AG10803 (cell line): ENCODE measurements around the gene TANGO2.
A peak's percentile ranks its signal among the peaks of the same experiment; 100 is the strongest.

Source experiments
- DNase-seq: peaks from one replicate; pipeline ENCODE4 v3.0.0; 2010; ENCODE audit warnings: low read depth
- H3K4me3 ChIP-seq: 2 replicates; pipeline ENCODE4 v1.5.1; 2011; ENCODE audit warnings: mild to moderate bottlenecking, low read length, control low read depth
- TF ChIP-seq, protein P1 (sequence below): conservative IDR thresholded peaks from 2 replicates; pipeline ENCODE4 v1.5.1; 2011; ENCODE audit warnings: mild to moderate bottlenecking, low read length, control low read depth, inconsistent platforms

The TANGO2 gene

DNA sequence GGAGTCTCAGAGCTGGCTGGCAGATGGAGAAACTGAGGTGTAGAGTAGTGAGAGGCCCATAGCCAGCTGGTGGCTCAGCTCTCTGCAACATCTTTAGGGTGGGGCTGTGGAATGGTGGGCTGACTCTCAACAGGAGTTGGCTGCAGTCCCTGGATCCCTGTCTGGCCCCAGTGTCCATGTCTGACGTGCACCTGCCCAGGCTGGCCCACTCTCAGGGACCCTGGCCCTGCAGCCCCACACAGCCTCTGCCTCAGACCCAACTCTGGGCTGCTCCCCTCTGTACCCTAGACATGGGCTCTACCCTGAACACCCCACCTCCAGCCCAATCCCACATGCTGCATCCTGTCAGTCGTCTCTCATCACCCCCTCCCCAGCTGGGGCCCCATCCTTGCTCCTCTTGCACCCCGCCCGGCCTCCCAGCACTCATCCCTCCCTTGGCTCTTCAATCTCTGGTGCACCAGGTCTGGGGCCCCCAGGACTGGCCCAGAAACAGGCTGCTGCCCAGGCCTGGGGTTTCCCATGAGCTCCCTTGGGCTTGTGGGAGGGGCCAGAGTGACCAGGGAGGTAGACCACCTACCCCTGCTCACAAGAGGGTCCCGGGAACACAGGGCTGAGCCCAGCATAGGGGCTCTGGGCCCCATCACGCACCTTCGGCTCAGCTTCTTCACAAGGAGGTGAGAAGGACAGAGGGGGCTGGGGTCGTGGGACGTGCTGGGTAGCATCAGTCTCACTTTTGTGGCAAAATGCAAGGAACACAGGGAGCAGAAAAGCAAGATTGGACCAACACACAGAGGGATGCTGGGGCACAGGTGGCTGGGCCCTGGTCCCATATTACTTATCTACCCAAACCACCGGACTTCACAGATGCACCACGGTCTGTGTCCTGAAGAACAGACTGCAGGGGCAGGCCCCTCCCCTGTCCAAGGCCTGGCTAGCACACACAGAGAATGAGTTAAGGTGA lies 35.8 kb upstream of the TANGO2 start:
- TF ChIP-seq, protein P1, sequence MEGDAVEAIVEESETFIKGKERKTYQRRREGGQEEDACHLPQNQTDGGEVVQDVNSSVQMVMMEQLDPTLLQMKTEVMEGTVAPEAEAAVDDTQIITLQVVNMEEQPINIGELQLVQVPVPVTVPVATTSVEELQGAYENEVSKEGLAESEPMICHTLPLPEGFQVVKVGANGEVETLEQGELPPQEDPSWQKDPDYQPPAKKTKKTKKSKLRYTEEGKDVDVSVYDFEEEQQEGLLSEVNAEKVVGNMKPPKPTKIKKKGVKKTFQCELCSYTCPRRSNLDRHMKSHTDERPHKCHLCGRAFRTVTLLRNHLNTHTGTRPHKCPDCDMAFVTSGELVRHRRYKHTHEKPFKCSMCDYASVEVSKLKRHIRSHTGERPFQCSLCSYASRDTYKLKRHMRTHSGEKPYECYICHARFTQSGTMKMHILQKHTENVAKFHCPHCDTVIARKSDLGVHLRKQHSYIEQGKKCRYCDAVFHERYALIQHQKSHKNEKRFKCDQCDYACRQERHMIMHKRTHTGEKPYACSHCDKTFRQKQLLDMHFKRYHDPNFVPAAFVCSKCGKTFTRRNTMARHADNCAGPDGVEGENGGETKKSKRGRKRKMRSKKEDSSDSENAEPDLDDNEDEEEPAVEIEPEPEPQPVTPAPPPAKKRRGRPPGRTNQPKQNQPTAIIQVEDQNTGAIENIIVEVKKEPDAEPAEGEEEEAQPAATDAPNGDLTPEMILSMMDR: no peak
- H3K4me3 ChIP-seq: no peak overlapping the region
- no peak for DNase-seq

DNA sequence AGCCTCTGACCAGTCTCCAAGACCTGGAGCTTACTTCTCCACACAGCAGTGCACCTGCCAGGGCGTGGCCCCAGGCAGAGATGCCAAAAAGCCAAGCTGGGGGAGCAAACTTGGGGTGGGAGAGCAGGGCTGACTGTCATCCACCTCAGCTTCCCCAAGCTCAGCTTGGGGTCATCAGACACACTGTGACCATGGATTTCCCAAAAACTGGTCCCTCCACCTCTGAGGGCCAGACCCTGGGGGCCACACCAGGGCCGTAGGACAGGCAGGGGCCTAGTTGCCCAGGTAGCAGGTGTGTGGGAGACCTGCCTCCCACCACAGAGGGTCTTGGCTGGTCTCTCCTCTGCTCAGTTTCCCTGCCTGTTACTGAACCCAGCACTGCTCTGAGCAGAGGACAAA lies 34.9 kb upstream of the TANGO2 start:
- TF ChIP-seq, protein P1: no peak
- no peak for DNase-seq
- peak overlapping the region; percentile 66 for H3K4me3 ChIP-seq

GRCh38 chr22:19986410-19987341 lies 34.2 kb upstream of the TANGO2 start:
- peak; percentile 61 for DNase-seq
- H3K4me3 ChIP-seq: peak overlapping the region; percentile 66
- TF ChIP-seq, protein P1: no peak

- no peak for DNase-seq
- H3K4me3 ChIP-seq: no peak overlapping the region
- TF ChIP-seq, protein P1: no peak
These were observed 33.3 kb upstream of the TANGO2 start for GRCh38 chr22:19987394-19988306.

DNA sequence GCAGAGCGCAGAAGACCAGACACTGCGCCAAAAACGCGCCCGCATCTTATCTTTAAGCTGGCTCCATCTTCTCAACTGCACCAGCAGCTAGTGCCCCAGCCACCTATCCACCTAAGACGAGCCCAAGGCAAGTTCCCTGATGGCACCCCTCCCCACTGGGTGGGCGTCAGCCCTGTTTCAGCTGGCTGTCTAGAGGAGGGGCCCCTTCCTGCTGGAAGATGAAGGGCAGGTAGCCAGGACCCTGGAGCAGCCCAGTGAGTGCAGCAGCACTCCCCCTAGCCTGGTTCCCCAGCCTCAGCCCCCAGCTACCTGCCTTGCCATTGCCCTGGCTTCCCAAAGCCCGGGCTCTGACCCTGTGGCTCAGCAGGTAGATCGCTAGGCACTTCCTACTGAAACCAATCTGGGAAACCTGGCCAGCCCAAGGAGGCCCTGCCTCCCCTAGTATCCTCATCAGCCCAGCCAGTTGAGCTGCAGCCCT lies 32.5 kb upstream of the TANGO2 start:
- TF ChIP-seq, protein P1: no peak
- no peak for DNase-seq
- no peak overlapping the region for H3K4me3 ChIP-seq

DNA sequence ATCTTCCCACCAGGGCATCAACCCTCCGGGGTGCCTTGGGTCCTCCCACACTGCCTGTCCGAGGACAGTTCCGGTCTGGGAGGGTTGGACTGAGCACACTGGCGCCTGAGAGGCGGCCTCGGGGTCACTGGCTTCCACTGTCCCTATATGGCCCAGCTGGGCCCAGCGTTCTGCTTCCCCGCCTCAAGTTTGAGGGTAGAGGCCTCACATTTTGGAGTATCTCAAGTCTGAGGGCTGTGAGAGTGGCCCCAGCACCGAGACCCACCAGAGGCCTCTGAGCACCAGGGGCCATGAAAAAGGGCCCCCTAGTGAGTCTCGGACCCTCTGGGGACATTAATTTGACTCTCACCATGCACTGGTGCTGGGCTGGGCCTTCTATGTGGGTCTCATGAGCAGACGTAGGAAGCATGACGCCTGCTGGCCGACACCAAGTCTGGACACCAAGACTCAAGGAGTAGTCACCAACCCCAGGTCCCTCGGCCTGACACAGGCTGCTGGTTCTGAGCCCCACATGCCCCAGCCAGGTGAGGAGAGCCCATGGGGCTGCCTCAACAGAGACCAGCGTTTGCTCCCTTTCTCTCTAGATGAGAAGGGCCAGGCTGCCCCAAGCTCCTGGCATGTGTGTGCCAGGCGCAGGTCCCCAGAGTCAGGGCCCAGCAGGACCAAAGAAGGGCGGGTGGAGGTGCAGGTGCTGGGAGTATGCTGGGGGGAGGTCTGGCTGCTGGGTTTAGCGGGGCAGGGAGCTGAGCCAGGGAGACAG lies 31.8 kb upstream of the TANGO2 start:
- no peak for DNase-seq
- TF ChIP-seq, protein P1: no peak
- H3K4me3 ChIP-seq: no peak overlapping the region
